HG02588 (cell line): ENCODE data around the gene AADAT.
"Not testable (repeated sequence)": the region's sequence is repeated elsewhere in the genome, so short reads cannot be mapped to it uniquely, and the experiment has no call there.

ENCODE experiments used
- ATAC-seq: cut with Tn5 transposase; IDR thresholded peaks from one replicate; pipeline ENCODE4 v1.9.1; 2021; ENCODE audit warnings: mild to moderate bottlenecking, moderate library complexity; ENCODE audit not compliant: unreplicated experiment

Gene AADAT

GRCh38 chr4:170090352-170091052 lies 746 bp upstream of the AADAT start:
- ATAC-seq, result no peak

- ATAC-seq, result no peak
These were observed 485 bp downstream of the AADAT start for GRCh38 chr4:170089274-170089667.

GRCh38 chr4:170088716-170089115 lies 1.0 kb downstream of the AADAT start:
- ATAC-seq, result no peak

GRCh38 chr4:170087163-170087700 lies 2.5 kb downstream of the AADAT start:
- ATAC-seq, result no peak

- no peak for ATAC-seq
These were observed 6.2 kb downstream of the AADAT start for GRCh38 chr4:170083541-170083940.

GRCh38 chr4:170080496-170080895 lies 9.3 kb downstream of the AADAT start:
- no peak for ATAC-seq

GRCh38 chr4:170079981-170080380 lies 9.8 kb downstream of the AADAT start:
- no peak for ATAC-seq

- ATAC-seq, result no peak
These were observed 18.6 kb downstream of the AADAT start for GRCh38 chr4:170071196-170071595.

- no peak for ATAC-seq
These were observed 21.2 kb downstream of the AADAT start for GRCh38 chr4:170068438-170069128.

GRCh38 chr4:170059421-170059820 lies 30.3 kb downstream of the AADAT start:
- ATAC-seq, result no peak

GRCh38 chr4:170058826-170059225 lies 30.9 kb downstream of the AADAT start:
- ATAC-seq, result no peak

GRCh38 chr4:170057866-170058265 lies 31.9 kb downstream of the AADAT start:
- no peak for ATAC-seq

GRCh38 chr4:170052919-170053318 lies 36.8 kb downstream of the AADAT start:
- no peak for ATAC-seq

- ATAC-seq, result no peak
These were observed 38.4 kb downstream of the AADAT start for GRCh38 chr4:170051402-170051801.

- ATAC-seq, result no peak
These were observed 40.0 kb downstream of the AADAT start for GRCh38 chr4:170049766-170050165.

GRCh38 chr4:170047771-170048354 lies 41.9 kb downstream of the AADAT start:
- no peak for ATAC-seq

GRCh38 chr4:170046156-170046555 lies 43.6 kb downstream of the AADAT start:
- ATAC-seq, result not testable (repeated sequence)

GRCh38 chr4:170040031-170040680 lies 49.6 kb downstream of the AADAT start:
- ATAC-seq, result no peak

- no peak for ATAC-seq
These were observed 51.0 kb downstream of the AADAT start for GRCh38 chr4:170038769-170039168.

- ATAC-seq, result no peak
These were observed 51.5 kb downstream of the AADAT start for GRCh38 chr4:170038232-170038631.

GRCh38 chr4:170037481-170037880 lies 52.3 kb downstream of the AADAT start:
- ATAC-seq, result no peak
